Measurements from ENCODE around the gene EIF4G3. TPM values are rescaled to one million over a fixed set of nuclear protein-coding genes. Genes with fewer than 3 reads are reported as not detected.

Gene EIF4G3
- total and polyA plus RNA-seq, 2 of the 8 experiments (the other 6 are each of a cell fraction or from before 2014, with no cell fraction given), result 47.5 to 66.6 TPM

- no peak for TF ChIP-seq CBX5 (IDR thresholded peaks at IDR 0.05; ENCODE audit: low read depth, low read length)
- TF ChIP-seq ZNF274 (IDR thresholded peaks at IDR 0.05; ENCODE audit: borderline replicate concordance, extremely low read depth, low read length), result no peak
- TF ChIP-seq BCL11A (IDR thresholded peaks at IDR 0.05; ENCODE audit: low read depth in 2 of 2, low read length in 2 of 2), result no peak
- TF ChIP-seq RAD21 (IDR thresholded peaks at IDR 0.05 in 1 of 2, conservative IDR thresholded peaks at IDR 0.05 in 1 of 2; ENCODE audit: low read depth in 2 of 2, low read length in 2 of 2), result no peak; a peak in 1 of 4 replicates
- no peak for TF ChIP-seq GTF2F1 (IDR thresholded peaks at IDR 0.05; ENCODE audit: borderline replicate concordance, low read depth, low read length)
- TF ChIP-seq KDM5A (IDR thresholded peaks at IDR 0.05; ENCODE audit: low read length), result no peak
- 0 out of 2 replicates have a peak, but pooled peaks have one; percentile 13 for TF ChIP-seq JUND (IDR thresholded peaks at IDR 0.05; ENCODE audit: low read length)
- peak; percentile 42; the same call in 1 of the 2 replicates for TF ChIP-seq EGR1 (IDR thresholded peaks at IDR 0.05; ENCODE audit: borderline replicate concordance, low read depth, low read length)
- no peak for TF ChIP-seq RXRA (IDR thresholded peaks at IDR 0.05; ENCODE audit: insufficient read depth, low read depth, low read length)
- TF ChIP-seq TAF1 (IDR thresholded peaks at IDR 0.05; ENCODE audit: low read depth, low read length), result peak; percentile 88
- TF ChIP-seq E2F6 (IDR thresholded peaks at IDR 0.05), result peak; percentile 96
- peak; percentile 57; the same call in 1 of the 2 replicates for TF ChIP-seq RBBP5 (IDR thresholded peaks at IDR 0.05; ENCODE audit: borderline replicate concordance, low read depth, low read length)
- no peak for TF ChIP-seq POU5F1 (IDR thresholded peaks at IDR 0.05; ENCODE audit: low read depth, low read length)
- peak; percentile 81 for TF ChIP-seq MAX (IDR thresholded peaks at IDR 0.05)
- TF ChIP-seq SAP30 (IDR thresholded peaks at IDR 0.05; ENCODE audit: insufficient read depth, insufficient replicate concordance, low read length), result no peak
- TF ChIP-seq CHD1 (IDR thresholded peaks at IDR 0.05; ENCODE audit: low read depth, low read length), result no peak
- no peak for TF ChIP-seq CTCF (IDR thresholded peaks at IDR 0.05; ENCODE audit: control extremely low read depth in 1 of 3, insufficient read depth in 1 of 3, low read depth in 1 of 3, low read length in 3 of 3)
- TF ChIP-seq BACH1 (IDR thresholded peaks at IDR 0.05; ENCODE audit: low read length), result peak; percentile 25; the same call in 1 of the 2 replicates
Measured at GRCh38 chr1:21176586-21177555, at the start of gene EIF4G3 (continued).
